Measurements from ENCODE around the gene PLAC8. TPM values are rescaled to one million over a fixed set of nuclear protein-coding genes. Genes with fewer than 3 reads are reported as not detected.

Gene PLAC8, protein sequence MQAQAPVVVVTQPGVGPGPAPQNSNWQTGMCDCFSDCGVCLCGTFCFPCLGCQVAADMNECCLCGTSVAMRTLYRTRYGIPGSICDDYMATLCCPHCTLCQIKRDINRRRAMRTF
- not detected for polyA plus RNA-seq (2012; ENCODE audit: insufficient read depth, insufficient read length, low read depth)

DNA sequence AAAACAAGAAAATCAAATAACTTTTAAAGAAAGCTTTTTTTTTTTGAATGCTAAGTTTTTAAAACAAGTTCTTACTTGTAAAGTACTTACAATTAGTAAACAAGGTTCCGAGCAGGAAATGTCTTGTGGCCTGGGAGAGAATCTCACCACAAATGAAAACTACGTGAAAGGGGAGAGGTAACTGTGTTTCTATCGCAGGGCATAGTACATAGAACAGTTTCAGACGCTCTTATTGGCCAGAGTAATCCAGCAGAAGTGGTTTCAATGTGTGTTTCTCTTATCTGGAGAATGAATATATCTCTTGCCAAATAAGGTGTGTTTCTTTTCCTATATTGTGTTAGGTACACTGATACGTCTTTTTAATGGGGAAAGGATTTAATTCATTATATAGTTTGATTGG lies at the start of gene PLAC8:
PLAC8 (minus strand) TSS at position 154 of the 400 bp plus-strand sequence. CDS start 6,808 bp downstream, outside the sequence.
- H3K4me1 ChIP-seq: peaks cover 3% of the 10 kb centered on the region; the same call in 1 of the 2 replicates
- H3K4me3 ChIP-seq (ENCODE audit: low read depth, low read length): no peak within 1 kb of the TSS
- no peaks in the 10 kb centered on the region for H3K36me3 ChIP-seq
- H3K9me3 ChIP-seq: no peaks in the 10 kb centered on the region; the same call in 1 of the 2 replicates
- TF ChIP-seq CTCF (IDR thresholded peaks at IDR 0.05; ENCODE audit: low read depth, low read length): no peak
- DNase-seq: no peak
- no peaks in the 10 kb centered on the region for H3K27me3 ChIP-seq

DNA sequence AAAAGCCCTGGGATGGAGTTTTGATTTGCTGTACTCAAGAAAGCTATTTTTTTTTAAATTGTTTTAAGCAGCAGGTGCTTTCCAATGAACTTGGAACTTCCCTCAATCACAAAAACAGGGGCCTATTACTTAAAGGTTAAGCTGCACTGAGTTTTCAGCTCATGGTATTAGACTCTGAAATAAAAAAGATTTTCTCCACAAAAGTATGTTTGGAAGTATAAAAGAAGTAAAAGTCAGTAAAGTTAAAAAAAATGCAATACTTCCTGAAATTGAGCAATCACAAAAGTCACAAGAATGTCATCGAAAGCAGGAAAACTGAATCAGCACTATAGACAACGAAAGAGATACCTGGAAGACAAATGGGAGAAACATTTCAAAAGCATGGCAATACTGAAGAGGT lies 38.9 kb upstream of the PLAC8 start:
- Histone ChIP-seq H3K4me1 (no peaks in the 10 kb centered on the region), H3K4me3 (ENCODE audit: low read depth, low read length) (no peak overlapping the region), H3K27me3 (peaks cover 9% of the 10 kb centered on the region), H3K9me3 (no peaks in the 10 kb centered on the region), H3K36me3 (no peaks in the 10 kb centered on the region)
- no peak for TF ChIP-seq CTCF (IDR thresholded peaks at IDR 0.05; ENCODE audit: low read depth, low read length)
- DNase-seq: no peak

DNA sequence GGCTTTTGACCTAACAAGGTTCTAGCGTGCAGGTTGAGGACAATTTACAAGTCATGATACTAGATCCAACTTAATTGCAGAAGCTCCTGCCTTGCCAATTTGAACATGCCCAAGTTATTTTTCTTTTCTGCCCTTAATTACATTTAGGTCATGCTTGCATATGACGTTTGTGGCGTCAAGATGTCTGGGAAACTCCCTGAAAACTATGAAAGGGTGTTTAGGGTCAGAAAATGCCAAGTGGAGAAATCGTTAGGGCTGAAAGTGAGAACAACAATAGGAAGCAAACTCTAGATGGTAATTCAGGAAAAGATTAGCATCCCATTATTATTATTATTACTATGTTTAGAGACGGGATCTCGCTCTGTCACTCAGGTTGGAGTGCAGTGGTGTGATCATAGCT lies 38.2 kb upstream of the PLAC8 start:
- no peak for DNase-seq
- TF ChIP-seq CTCF (IDR thresholded peaks at IDR 0.05; ENCODE audit: low read depth, low read length): no peak
- Histone ChIP-seq H3K9me3 (no peaks in the 10 kb centered on the region), H3K4me1 (no peaks in the 10 kb centered on the region), H3K27me3 (peaks cover 6% of the 10 kb centered on the region), H3K4me3 (ENCODE audit: low read depth, low read length) (no peak overlapping the region), H3K36me3 (no peaks in the 10 kb centered on the region)

DNA sequence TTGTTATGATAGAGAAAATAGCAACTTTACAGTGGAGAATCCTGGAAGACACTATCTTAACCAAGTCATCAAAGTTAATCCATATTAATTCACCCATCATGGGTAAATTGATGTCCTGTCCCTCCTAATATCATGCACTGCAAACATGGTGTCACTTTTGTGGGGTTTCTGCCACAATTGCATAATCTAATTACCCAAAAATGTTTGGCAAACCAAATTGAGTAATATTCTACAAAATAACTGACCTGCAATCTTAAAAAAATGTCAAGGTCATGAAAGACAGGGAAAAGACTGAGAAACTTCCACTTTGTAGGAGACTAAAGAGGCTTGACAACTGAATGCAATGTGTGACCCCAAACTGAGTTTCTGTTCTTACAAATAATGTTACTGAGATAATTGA lies 37.1 kb upstream of the PLAC8 start:
- no peaks in the 10 kb centered on the region for H3K9me3 ChIP-seq
- H3K4me1 ChIP-seq: no peaks in the 10 kb centered on the region
- H3K36me3 ChIP-seq: no peaks in the 10 kb centered on the region
- H3K4me3 ChIP-seq (ENCODE audit: low read depth, low read length): no peak overlapping the region
- DNase-seq: no peak
- no peak for TF ChIP-seq CTCF (IDR thresholded peaks at IDR 0.05; ENCODE audit: low read depth, low read length)
- peaks cover 4% of the 10 kb centered on the region; the same call in 1 of the 2 replicates for H3K27me3 ChIP-seq

DNA sequence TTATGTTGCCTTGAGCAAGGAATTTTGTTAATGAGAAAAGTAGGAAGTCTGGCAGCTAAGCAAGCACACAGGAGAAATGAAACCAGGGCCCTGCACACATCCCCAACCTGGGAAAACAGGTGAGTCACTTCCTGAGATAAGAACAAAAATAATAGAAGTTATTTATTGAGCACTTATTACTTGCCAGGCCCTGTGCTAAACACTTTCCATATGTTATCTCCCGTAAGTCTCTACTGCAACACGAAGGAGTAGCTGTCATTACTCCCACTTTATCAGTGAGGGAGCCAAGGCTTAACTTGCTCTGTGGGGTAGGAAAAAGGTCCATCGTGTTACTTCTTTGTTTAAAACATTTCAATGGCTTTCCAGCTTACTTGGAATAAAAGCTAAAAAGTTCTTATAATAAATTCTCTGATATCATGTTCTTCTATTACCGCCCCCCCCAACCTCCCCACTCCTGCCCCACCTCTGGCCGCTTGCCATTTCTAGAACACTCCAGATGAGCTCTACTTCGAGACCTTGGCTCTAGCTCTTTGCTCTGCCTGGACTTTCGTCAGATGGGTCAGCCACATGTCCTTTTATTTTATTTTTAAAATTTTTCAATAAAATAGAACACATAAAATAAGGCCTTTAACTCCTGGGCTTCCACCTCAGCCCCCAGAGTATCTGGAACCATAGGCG lies 36.3 kb upstream of the PLAC8 start:
- no peaks in the 10 kb centered on the region for H3K4me1 ChIP-seq
- H3K9me3 ChIP-seq: no peaks in the 10 kb centered on the region
- H3K27me3 ChIP-seq: peaks cover 4% of the 10 kb centered on the region; the same call in 1 of the 2 replicates
- H3K36me3 ChIP-seq: no peaks in the 10 kb centered on the region
- DNase-seq: no peak
- no peak for TF ChIP-seq CTCF (IDR thresholded peaks at IDR 0.05; ENCODE audit: low read depth, low read length)
- no peak overlapping the region for H3K4me3 ChIP-seq (ENCODE audit: low read depth, low read length)

Data from BE2C (cell line).